ENCODE data around the gene GPR34.

GPR34 gene

DNA sequence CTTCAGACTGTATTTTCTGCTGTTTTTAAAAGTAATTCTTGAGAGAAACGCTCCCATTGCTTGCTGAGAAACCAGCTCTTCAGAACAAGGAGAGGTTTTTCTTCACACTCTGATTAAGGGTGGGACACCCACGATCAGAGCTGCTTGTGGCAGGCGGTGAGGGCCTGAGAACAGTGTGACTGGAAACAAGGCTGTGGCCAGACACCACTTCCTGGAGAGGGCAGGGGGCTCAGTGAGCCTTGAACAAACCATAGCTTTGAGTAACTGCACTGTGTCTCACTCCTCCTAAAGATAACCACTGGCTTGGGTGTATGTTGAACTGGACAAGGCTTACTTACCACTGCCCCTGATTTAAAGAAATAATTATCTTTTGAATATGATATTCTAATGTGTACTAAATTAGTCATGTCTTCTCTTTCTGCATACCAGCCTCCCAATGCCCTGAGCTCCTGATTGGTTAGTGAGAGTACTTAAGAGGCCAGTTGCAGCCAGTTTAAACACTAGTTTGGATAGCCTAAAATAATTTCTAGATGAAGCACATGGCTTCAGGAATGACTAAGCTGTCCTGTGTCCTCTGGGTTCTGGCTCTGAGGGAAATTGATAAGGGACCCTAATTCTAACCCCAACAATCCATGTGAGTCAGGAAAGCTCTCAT, 31.5 kb downstream of the GPR34 start:
- DNase-seq (ENCODE audit: extremely low read depth, insufficient read length), result peak; percentile 47
- Histone ChIP-seq H3K27me3 (replicated peaks; ENCODE audit: control insufficient read depth, insufficient read depth, low read length) (no peaks in the 10 kb centered on the region), H3K36me3 (ENCODE audit: control insufficient read depth, insufficient read depth, low read length) (no peaks in the 10 kb centered on the region), H3K4me3 (replicated peaks; ENCODE audit: low read depth, low read length) (no peak overlapping the region)
- TF ChIP-seq, protein P1, sequence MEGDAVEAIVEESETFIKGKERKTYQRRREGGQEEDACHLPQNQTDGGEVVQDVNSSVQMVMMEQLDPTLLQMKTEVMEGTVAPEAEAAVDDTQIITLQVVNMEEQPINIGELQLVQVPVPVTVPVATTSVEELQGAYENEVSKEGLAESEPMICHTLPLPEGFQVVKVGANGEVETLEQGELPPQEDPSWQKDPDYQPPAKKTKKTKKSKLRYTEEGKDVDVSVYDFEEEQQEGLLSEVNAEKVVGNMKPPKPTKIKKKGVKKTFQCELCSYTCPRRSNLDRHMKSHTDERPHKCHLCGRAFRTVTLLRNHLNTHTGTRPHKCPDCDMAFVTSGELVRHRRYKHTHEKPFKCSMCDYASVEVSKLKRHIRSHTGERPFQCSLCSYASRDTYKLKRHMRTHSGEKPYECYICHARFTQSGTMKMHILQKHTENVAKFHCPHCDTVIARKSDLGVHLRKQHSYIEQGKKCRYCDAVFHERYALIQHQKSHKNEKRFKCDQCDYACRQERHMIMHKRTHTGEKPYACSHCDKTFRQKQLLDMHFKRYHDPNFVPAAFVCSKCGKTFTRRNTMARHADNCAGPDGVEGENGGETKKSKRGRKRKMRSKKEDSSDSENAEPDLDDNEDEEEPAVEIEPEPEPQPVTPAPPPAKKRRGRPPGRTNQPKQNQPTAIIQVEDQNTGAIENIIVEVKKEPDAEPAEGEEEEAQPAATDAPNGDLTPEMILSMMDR (IDR thresholded peaks at IDR 0.05; ENCODE audit: insufficient read depth, low read length, poor library complexity, severe bottlenecking), result no peak

DNA sequence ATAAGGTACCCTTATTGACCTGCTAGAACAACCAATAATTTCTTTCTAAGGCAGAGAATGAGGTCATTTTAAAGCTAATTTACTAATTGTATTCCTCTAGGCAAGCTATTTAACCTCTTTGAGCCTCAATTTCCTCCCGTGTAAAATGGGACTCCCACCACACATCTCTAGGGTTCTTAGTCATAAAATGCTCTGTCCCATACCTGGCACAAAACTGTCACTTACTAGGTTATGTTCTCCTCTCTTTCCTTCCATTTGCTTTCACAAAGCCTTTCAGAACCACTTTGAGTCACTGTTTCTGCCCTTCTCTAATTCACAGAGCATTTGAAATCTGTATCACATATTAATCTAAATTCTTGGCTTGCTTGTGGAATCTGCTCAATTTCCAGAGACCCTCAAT, 32.8 kb downstream of the GPR34 start:
- Histone ChIP-seq H3K36me3 (ENCODE audit: control insufficient read depth, insufficient read depth, low read length) (no peaks in the 10 kb centered on the region), H3K27me3 (replicated peaks; ENCODE audit: control insufficient read depth, insufficient read depth, low read length) (no peaks in the 10 kb centered on the region), H3K4me3 (replicated peaks; ENCODE audit: low read depth, low read length) (no peak overlapping the region)
- no peak for DNase-seq (ENCODE audit: extremely low read depth, insufficient read length)
- TF ChIP-seq, protein P1 (IDR thresholded peaks at IDR 0.05; ENCODE audit: insufficient read depth, low read length, poor library complexity, severe bottlenecking), result no peak

DNA sequence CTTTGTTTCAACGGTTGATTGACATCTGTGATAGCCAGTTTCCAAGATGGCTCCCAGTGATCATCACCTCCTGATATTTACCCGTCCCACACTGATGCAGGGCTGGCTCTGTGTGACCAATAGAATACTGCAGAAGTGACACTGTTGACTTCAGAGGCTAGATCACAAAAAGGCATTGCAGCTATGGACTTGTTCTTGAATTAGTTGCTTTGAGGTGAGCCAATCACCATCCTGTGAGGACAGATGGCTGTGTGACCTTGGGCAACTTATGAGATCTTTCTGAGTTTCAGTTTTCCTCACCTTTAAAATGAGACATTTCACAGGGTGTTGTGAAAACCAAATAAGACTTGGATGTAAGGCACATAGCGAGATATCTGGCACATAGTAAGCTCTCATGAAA, 33.4 kb downstream of the GPR34 start:
- Histone ChIP-seq H3K36me3 (ENCODE audit: control insufficient read depth, insufficient read depth, low read length) (no peaks in the 10 kb centered on the region), H3K27me3 (replicated peaks; ENCODE audit: control insufficient read depth, insufficient read depth, low read length) (no peaks in the 10 kb centered on the region), H3K4me3 (replicated peaks; ENCODE audit: low read depth, low read length) (no peak overlapping the region)
- TF ChIP-seq, protein P1 (IDR thresholded peaks at IDR 0.05; ENCODE audit: insufficient read depth, low read length, poor library complexity, severe bottlenecking), result no peak
- DNase-seq (ENCODE audit: extremely low read depth, insufficient read length), result no peak

DNA sequence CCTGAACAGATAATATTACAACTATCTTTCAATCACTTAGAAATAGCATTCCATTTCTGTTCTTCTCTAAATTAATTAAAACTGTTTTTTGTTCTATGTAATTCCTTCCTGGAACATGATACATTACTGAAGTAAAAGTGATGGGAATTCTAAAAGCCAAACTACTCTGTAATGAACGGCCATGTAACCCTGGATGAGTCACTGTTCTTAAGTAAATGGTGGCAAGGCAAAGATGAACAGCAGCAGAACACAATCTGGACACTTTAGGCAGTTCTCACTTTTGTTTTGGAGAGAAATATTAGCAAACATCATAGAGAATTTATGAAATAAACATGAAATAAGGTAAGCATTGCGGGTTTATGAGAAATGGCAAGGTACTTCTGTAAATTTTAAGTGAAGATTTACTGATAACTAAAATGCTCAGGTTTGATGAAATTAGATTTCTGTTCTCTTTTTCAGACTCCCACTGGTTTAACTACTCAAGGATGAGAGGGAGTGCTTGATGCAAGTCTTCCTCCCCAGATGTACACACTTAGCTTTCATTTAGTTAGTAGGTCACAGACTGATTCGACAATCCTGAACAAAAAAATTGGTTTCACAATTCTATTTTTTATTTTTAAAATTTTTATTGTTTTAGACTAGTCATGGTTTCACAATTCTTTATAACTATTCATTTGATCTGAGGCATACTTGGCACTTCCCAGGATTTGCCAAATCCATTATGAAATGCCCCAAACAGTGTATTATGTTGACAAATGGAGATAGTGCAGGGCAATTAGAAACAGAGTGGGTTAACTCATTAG, 34.2 kb downstream of the GPR34 start:
- Histone ChIP-seq H3K4me3 (replicated peaks; ENCODE audit: low read depth, low read length) (no peak overlapping the region), H3K36me3 (ENCODE audit: control insufficient read depth, insufficient read depth, low read length) (no peaks in the 10 kb centered on the region), H3K27me3 (replicated peaks; ENCODE audit: control insufficient read depth, insufficient read depth, low read length) (no peaks in the 10 kb centered on the region)
- no peak for DNase-seq (ENCODE audit: extremely low read depth, insufficient read length)
- TF ChIP-seq, protein P1 (IDR thresholded peaks at IDR 0.05; ENCODE audit: insufficient read depth, low read length, poor library complexity, severe bottlenecking), result no peak

DNA sequence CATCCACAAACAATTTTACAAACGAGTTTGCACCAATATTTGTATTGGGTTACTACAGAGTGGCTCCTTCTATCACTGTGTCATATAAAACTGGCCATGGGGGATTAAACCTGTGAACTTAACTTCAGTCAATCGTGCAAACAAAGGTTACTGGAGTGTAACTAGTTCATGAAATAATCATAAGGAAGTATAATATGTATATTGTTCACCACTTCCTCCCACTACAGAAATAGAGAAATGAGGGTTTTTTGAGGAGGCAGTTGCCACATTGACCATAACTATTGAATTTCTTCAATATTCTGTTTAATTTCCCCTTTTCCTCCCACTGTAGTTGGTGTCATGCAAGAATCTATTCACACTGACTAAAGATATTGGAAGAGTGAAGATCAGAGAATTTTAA, 35.1 kb downstream of the GPR34 start, which contains the start of gene GPR82:
TSS of gene GPR82 (plus strand) at position 356 of the 400 bp plus-strand sequence. CDS start 2,846 bp downstream, outside the sequence.
- Histone ChIP-seq H3K4me3 (replicated peaks; ENCODE audit: low read depth, low read length) (no peak within 1 kb of the TSS), H3K27me3 (replicated peaks; ENCODE audit: control insufficient read depth, insufficient read depth, low read length) (no peaks in the 10 kb centered on the region), H3K36me3 (ENCODE audit: control insufficient read depth, insufficient read depth, low read length) (no peaks in the 10 kb centered on the region)
- no peak for DNase-seq (ENCODE audit: extremely low read depth, insufficient read length)
- TF ChIP-seq, protein P1 (IDR thresholded peaks at IDR 0.05; ENCODE audit: insufficient read depth, low read length, poor library complexity, severe bottlenecking), result no peak
